CD4-positive, alpha-beta T cell treated with Interleukin-4 for 4 hours (primary cell): ENCODE results near the gene MRPS34.
"Not testable (repeated sequence)": the region's sequence is repeated elsewhere in the genome, so short reads cannot be mapped to it uniquely, and the experiment has no call there.

Source experiments
- DNase-seq: peaks from one replicate; pipeline ENCODE4 v3.0.0-alpha.2; 2020

The MRPS34 gene

GRCh38 chr16:1772908-1773702 lies at the start of gene MRPS34:
MRPS34 (minus strand) TSS chr16:1773134; CDS start chr16:1773119, 15 bp downstream.
- peak; percentile 76 for DNase-seq

DNA sequence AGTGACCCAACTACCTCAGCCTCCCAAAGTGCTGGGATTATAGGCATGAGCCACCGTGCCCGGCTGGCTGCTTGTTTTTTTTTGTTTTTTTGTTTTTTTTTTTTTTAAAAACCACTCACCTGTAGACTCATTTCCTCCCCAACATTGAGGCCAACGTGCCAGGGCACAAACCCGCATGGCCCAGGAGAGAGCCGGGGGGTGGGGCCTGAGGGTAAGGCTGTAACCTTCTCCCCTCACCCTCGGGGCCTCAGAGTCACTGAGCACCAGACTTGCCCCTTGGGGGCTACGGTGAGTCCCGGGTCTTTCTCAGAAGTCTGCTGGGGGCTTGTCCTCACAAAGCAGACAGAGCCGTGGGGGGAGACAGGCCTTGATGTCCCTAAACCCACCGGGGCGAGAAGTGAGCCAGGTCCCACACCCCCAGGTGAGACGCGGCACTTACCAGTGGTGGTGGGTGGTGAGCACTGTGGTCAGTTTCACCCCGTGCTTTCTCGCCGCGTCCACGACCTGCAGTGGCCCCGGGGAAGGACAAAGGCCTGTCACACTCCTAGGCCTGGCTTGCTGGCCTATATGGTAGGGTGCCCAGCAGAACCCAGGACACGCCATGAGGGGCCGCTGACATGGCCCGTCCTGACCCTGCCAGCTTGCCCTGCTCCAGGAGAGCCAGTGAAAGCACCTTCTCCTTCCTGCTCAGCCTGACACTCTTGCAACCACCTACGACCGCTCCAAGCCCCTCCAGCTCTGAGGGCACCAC lies 49.1 kb upstream of the MRPS34 start:
- no peak for DNase-seq

- DNase-seq, result no peak
Observed at GRCh38 chr16:1820946-1821290, 48.0 kb upstream of the MRPS34 start.

DNA sequence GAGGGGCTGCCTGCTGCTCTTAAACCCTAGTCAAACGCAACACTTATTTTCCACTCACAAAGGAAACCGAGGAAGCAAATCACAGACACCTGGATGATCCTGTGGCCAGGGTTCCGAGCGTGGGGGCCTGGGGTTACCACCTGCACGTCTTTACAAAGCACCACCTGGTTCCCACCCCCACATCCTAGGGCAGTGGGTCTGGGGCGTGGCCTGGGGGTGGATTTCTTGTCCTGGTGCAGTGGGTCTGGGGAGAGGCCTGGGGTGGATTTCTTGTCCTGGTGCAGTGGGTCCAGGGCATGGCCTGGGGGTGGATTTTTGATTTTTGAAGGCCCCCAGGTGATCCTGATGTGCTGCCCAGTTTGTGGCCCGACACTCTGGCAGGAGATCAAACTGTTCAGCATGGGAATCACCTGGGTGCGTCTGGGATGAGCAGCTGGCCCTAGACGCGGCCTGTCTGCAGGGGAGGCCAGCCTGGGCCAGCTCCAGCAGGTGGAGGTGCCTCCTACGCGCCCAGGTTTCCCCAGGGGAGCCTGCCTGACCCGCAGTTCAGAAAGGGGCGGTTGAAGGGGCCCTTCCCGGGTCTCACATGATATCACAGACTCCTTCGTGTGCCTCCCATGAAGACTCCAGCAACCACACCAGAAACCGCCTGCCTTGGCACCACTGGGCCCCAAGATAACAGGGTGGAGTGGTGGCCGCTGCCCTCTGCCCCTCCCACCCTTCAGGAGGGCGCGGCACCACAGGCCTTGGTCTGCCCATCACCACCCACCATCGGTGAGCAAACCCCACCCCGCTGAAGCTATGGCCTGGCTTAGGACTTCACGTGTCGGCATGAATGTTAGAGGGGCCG lies 47.4 kb upstream of the MRPS34 start:
- DNase-seq, result no peak

DNA sequence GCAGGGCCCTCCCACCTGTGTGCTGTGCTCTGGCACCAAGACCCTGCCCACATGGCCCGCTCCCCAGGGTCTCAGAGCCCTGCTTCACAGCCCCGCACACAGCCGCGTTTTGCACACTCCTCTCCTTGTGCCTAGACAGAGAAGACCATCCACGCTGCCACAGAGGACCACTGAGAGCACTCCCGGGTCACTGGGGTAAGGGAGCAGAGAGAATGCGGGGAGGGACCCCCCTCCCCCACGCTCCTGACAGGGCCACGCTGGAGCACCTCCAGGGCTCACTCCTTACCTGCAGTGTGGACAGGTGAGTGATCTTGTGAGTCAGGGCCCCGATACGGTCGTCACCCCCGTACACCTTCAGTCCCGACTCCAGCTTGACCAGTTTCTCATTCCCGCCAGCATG lies 46.7 kb upstream of the MRPS34 start:
- DNase-seq, result no peak

GRCh38 chr16:1818873-1819525 lies 46.1 kb upstream of the MRPS34 start:
- DNase-seq, result no peak

DNA sequence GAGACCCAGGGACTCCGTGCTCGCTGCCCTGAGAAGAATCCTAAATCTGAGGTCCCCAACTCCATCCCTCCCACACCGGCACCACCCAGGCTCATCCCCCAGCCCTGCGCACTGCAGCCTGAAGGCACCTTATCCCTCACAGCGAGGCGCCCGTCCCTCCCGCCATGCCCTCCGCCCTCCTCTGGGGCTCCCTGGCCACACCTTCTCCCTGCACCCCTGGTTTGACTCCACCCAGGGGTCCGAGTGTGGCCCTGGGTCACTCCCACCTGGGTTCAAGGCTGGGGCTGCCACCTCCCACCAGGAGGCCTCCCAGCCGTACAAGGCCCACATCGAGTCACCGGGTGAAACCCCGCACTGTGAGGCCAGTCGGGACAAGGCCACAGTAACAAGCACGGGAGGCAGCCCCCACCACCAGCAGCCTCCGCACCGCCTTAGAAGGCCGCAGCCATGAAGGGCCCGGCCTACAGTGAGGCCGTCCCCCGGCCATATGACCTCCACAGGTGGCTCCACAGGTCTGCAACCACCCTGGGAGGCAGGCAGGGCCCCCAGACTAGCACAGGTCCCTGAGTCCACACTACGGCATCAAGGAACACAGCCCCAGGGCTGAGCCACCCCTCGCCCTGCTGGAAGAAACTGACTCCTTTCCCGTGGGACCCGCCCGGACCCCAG lies 45.4 kb upstream of the MRPS34 start:
- DNase-seq, result no peak

- no peak for DNase-seq
Observed at GRCh38 chr16:1817716-1818115, 44.8 kb upstream of the MRPS34 start.

DNA sequence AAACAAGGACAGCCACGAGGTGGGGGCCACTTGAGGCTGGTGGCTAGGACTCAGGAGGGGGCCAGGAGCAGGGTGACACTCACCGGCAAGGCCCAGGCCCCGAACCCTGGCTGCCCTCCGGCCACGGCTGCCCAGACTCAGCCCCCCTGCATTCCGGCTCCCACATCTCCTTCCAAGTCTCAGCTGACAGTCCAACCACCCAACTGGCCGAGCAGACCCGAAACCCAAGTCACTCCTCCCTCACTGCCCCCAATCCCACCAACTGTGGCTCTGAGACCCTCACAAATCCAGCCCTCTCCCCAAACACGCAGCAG lies 44.3 kb upstream of the MRPS34 start:
- no peak for DNase-seq

DNA sequence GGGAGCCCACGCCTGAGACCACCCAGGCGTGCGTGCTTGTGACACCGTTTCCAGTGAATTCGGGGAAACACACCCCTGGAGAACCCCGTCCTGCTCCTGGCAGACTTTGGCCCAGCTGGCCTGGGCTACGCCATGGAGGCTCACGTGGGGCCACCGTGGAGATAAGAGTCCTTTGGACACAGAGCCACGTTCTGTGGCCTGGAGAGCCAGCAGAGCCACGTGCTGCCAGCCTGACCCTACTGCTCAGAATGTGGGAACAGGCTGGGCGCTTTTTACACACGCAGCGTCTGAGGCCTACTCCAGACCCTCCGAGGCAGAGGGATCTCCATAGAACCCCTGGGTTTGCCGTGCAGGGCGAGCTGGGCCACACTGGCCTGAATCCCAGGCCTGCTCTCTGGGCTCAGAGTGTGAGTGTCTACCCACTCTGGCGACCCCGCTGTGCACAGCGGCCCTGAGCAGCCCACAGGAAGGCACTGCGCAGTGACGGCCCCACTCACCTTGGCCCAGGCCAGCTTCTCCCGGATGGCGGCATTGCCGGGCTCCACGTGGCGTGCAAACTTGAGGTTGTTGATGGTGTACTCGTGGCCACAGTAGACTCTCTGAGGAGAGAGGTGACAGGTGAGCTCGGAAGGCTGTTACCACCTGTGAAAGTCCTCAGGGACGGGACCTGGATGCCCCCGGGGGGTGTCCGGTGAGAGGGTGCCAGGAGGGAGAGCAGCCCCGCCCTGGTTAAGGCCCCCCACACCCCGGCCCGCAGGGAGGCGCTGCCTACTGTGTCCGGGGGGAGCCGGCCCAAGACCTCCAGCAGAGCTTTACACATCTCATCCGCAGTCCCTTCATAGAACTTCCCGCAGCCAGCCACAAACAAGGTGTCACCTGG lies 43.7 kb upstream of the MRPS34 start:
- no peak for DNase-seq

DNA sequence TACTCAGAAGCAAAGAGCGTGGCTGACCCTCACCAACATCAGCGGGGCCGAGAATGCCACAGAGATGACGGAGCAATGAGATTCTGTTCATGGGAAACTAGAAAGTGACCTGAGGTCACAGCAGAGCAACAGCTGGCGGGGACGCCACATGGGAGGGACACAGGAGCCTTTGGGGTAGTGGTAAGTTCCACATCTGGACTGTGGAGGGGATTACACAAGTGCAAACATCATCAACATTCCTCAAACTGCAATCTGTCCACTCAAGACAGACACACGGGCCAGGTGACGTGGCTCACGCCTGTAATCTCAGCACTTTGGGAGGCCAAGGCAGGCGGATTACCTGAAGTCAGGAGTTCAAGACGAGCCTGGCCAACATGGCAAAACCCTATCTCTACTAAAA lies 42.5 kb upstream of the MRPS34 start:
- no peak for DNase-seq

GRCh38 chr16:1812732-1813163 lies 39.8 kb upstream of the MRPS34 start:
- DNase-seq, result peak; percentile 8

DNA sequence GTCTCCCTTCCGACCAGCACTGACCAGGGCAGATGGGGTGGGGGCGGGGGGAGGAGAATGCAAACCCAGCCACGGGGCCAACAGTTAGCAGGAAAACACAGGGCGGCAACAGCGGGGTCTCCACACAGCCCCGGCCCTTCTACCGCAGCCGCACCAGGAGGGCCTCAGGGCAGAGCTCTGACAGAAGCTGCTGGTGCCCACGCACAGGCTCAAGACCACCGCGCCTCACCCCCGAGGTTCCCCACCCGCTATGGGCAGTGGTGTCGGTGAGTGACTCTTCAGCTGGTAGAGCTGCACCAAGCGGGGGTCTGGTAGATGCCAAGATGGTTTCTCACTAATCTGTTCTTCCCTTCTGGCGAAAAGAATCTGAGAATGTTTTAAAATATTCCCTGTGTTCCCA lies 37.6 kb upstream of the MRPS34 start:
- DNase-seq, result no peak

GRCh38 chr16:1810106-1810505 lies 37.2 kb upstream of the MRPS34 start:
- DNase-seq, result no peak

- no peak for DNase-seq
Observed at GRCh38 chr16:1809281-1809801, 36.4 kb upstream of the MRPS34 start.

DNA sequence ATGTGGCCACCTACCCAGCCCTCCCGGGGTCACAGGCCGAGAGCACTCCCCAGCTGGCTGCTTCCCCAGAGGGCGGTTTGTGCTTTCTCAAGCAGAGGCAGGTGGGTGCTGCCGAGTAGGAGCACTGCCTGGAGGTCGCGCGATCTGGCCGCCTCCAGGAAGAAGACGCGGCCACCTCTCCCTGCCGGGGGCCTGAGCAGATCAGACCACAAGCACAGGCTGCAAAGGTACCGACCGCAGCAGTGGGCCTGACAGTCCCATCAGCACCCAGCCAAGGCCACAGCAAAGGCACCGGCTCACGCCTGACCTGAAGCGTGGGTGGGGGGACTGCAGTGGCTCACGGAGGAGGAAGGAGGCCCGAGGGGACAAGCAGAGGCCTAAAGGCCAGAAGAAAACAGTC lies 35.8 kb upstream of the MRPS34 start:
- DNase-seq, result no peak

- DNase-seq, result no peak
Observed at GRCh38 chr16:1807626-1808025, 34.7 kb upstream of the MRPS34 start.

DNA sequence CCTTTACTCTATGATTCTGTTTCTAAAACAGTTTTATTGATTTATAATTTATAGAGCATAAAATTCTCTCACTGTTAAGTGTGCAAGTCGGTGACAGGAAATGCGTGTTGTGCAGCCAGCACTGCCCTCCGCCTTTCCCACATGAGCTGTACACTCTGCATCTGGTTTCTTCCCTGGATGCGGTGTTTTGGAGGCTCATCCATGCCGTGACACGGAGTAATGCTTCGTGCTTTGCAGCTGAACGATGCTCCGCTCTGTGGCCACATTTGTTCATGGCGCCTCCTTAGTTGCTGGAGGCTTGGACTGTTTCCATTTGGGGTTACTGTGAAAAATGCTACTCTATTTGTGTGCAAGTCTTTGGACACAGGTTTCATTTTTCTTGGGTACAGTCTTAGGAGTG lies 27.8 kb upstream of the MRPS34 start:
- no peak for DNase-seq

DNA sequence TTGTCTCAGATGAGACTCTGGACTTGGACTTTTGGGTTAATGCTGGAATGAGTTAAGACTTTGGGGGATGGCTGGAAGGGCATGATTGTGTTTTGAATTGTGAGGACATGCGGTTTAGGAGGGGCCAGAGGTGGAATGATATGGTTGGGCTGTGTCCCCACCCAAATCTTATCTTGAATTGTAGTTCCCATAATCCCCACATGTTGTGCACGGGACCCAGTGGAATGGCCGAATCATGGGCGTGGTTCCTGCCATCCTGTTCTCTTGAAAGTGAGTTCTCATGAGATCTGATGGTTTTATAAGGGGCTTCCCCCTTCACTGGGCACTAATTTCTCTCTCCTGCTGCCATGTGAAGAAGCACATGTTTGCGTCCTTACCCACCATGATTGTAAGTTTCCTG lies 26.3 kb upstream of the MRPS34 start:
- not testable (repeated sequence) for DNase-seq

GRCh38 chr16:1794908-1795666 lies 22.2 kb upstream of the MRPS34 start:
- no peak for DNase-seq
